Gastrocnemius medialis (tissue), 4 donors: Measurements from ENCODE around the gene SRGN. TPM values are rescaled to one million over a fixed set of nuclear protein-coding genes. Genes with fewer than 3 reads are reported as not detected.
A peak's percentile ranks its signal among the peaks of the same experiment; 100 is the strongest.

Source experiments
- ATAC-seq, 2 donors: fragments of 150-250 bp; one replicate each; pipeline ENCODE4 v1.9.1; 2016
- DNase-seq, 2 donors: peaks; one replicate each; pipeline ENCODE4 v3.0.0-alpha.2; 2019
- H3K27ac ChIP-seq, 4 donors: fragments of 200-600 bp; sonication (generic); 1 replicate in 1 of 4; 2 replicates in 3 of 4; pipeline ENCODE4 v1.5.1; 2016 to 2018; ENCODE audit warnings: mild to moderate bottlenecking in 2 of 4, moderate library complexity in 1 of 4
- H3K27me3 ChIP-seq, 3 donors: fragments of 200-600 bp; sonication (generic) in 2 of 3; 1 replicate in 1 of 3; 2 replicates in 2 of 3; pipeline versions ENCODE4 v1.5.1 to v1.6.0; 2016 to 2019; ENCODE audit warnings: mild to moderate bottlenecking in 1 of 3, moderate library complexity in 1 of 3
- H3K36me3 ChIP-seq, 2 donors: fragments of 200-600 bp; sonication (generic) in 1 of 2; one replicate each; pipeline ENCODE4 v1.5.1; 2017 to 2018
- H3K4me1 ChIP-seq, 2 donors: fragments of 200-600 bp; sonication (generic) in 1 of 2; one replicate each; pipeline ENCODE4 v1.5.1; 2016 to 2017; ENCODE audit warnings: mild to moderate bottlenecking in 2 of 2
- H3K4me3 ChIP-seq, 4 donors: fragments of 200-600 bp; sonication (generic) in 3 of 4; 1 replicate in 1 of 4; 2 replicates in 3 of 4; pipeline ENCODE4 v1.5.1; 2016 to 2019; ENCODE audit warnings: mild to moderate bottlenecking in 2 of 4
- H3K9me3 ChIP-seq, 3 donors: fragments of 200-600 bp; sonication (generic) in 2 of 3; 1 replicate in 1 of 3; 2 replicates in 2 of 3; pipeline ENCODE4 v1.5.1; 2016 to 2019
- POLR2A ChIP-seq, 2 donors: fragments of 450-650 bp; IDR thresholded peaks; one replicate each; pipeline ENCODE4 v1.6.1; 2017; ENCODE audit warnings: antibody characterized with exemption in 2 of 2, mild to moderate bottlenecking in 2 of 2, moderate library complexity in 2 of 2
- in situ Hi-C, 4 donors: fragments of 200-750 bp; cut with MboI; loops; one replicate each; pipeline versions ENCODE4 v1.15.0 to v1.8.0; 2017; ENCODE audit warnings: low sequenced_read_pairs in 4 of 4
- intact Hi-C: fragments of 100-400 bp; cut with DNase I; formaldehyde crosslinking; loops from one replicate; pipeline ENCODE4 v1.15.1; 2023; ENCODE audit warnings: low total_unique reads
- total RNA-seq, 4 donors: library from RNA; depleted of rRNA; stranded (reverse); fragments of >200 nt; gene quantifications; one replicate each; pipeline versions ENCODE4 v1.1.0 to v1.2.3, GENCODE V29; 2016
- TF ChIP-seq, protein P1 (sequence below), 5 experiments: fragments of 450-650 bp in 3 of 5; fragments of 200-600 bp in 2 of 5; sonication (generic) in 2 of 5; IDR thresholded peaks in 4 of 5; conservative IDR thresholded peaks in 1 of 5; 1 replicate in 4 of 5; 2 replicates in 1 of 5; pipeline ENCODE4 v1.5.1; 2016 to 2019; ENCODE audit warnings: antibody characterized with exemption in 5 of 5, mild to moderate bottlenecking in 3 of 5, moderate library complexity in 3 of 5

Gene SRGN
- total RNA-seq, 4 donors from 2014 or later = 27.1 to 73.1 (median 37.8) TPM

DNA sequence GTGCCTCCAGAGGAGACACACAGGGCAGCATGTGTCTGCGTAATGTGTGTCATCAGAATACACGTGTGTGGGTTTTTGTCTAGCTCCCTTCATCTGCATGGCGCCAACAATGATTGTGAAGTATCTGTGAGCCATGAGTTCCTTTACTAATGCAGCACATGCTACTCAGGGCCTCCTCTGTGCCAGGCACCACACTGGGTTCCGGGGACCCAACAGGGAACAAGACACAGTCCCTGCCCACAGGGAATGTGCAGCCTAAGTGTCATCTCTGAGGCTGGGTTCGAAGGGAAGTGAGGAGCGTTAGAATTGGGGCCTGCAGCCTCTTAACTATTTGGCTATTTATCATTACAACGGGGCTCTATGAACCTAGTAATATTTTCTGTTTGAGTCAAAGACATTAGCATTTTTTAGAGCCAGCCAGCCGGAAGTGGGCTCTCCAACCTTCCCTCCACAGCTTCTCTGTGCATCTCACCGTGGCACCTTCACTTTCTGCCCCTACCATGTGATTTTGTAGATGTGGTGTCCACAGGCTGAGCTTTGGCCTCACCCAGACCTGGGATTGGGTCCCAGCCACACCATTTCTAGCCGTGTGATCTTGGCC, 43.9 kb upstream of the SRGN start:
- Histone ChIP-seq H3K9me3 (no peaks in the 10 kb centered on the region), H3K36me3 (no peaks in the 10 kb centered on the region), H3K27ac (no peak overlapping the region), H3K4me1 (no peaks in the 10 kb centered on the region), H3K27me3 (no peaks in the 10 kb centered on the region), H3K4me3 (no peak overlapping the region)
- TF ChIP-seq, protein P1, sequence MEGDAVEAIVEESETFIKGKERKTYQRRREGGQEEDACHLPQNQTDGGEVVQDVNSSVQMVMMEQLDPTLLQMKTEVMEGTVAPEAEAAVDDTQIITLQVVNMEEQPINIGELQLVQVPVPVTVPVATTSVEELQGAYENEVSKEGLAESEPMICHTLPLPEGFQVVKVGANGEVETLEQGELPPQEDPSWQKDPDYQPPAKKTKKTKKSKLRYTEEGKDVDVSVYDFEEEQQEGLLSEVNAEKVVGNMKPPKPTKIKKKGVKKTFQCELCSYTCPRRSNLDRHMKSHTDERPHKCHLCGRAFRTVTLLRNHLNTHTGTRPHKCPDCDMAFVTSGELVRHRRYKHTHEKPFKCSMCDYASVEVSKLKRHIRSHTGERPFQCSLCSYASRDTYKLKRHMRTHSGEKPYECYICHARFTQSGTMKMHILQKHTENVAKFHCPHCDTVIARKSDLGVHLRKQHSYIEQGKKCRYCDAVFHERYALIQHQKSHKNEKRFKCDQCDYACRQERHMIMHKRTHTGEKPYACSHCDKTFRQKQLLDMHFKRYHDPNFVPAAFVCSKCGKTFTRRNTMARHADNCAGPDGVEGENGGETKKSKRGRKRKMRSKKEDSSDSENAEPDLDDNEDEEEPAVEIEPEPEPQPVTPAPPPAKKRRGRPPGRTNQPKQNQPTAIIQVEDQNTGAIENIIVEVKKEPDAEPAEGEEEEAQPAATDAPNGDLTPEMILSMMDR (IDR thresholded peaks at IDR 0.05 in 4 of 5, conservative IDR thresholded peaks at IDR 0.05 in 1 of 5) = no peak
- no peak for TF ChIP-seq POLR2A (IDR thresholded peaks at IDR 0.05)
- intact Hi-C loops (no loop called here), in situ Hi-C loops (no loop called here)
- ATAC-seq = no peak
- no peak for DNase-seq

DNA sequence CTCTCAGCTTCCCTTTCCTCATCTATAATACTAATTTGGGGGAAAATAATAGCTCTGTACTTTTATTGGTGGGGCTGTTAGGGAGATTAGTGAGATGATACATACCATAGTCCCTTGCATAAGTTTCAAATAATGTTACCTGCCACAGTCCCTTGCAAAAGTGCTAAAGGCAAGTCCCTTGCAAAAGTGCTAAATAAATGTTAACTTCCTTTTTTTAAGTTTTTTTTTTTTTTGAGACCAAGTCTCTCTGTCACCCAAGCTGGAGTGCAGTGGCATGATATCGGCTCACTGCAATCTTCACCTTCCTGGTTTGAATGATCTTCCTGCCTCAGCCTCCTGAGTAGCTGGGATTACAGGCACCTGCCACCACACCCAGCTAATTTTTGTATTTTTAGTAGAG, 43.4 kb upstream of the SRGN start:
- Histone ChIP-seq H3K4me1 (no peaks in the 10 kb centered on the region), H3K36me3 (no peaks in the 10 kb centered on the region), H3K27me3 (no peaks in the 10 kb centered on the region), H3K27ac (no peak overlapping the region), H3K4me3 (no peak overlapping the region), H3K9me3 (no peaks in the 10 kb centered on the region)
- no peak for DNase-seq
- intact Hi-C loops = no loop called here
- in situ Hi-C loops = no loop called here
- no peak for ATAC-seq
- TF ChIP-seq POLR2A (IDR thresholded peaks at IDR 0.05) = no peak
- TF ChIP-seq, protein P1 (IDR thresholded peaks at IDR 0.05 in 4 of 5, conservative IDR thresholded peaks at IDR 0.05 in 1 of 5) = no peak

DNA sequence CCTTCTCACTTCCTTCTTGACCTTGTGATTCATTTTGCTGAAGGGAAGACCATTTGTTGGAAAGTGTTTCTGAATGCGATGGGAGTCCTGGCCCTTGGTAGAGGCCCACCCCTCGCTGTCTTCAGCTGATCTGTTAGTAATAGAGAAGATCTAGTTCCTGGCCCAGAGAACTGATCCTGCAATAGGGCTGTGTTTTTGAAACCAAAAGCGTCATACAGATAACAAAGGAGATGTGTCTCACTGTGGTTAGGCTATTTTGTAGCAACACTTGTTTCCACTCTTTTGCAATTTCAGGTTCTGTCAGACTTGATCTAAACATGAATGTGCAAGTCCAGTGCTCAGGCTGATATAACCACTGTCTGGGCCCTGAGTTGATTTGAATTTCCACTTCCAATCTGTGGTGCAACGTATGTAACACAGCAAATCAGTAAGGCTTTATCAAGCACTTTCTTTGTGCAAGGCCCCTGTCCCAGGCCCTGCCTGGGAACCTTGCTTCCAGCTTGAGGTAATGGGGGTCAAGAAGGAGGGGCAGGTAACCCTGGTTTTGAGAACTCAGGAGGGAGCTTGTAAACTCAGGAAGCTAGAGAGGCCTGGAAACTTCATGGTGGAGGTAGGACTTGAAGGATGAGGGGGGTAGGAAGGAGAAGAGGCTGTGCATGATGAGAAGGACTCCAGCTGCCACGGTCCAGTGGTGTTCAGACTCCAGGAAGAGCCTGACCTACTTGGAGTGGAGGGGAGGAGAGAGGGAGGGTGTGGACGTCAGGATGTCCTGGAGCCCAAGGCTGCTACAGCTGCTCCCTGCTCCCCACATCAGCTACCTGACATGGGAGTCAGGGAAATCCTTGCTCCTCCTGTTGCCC, 42.2 kb upstream of the SRGN start:
- H3K9me3 ChIP-seq = no peaks in the 10 kb centered on the region
- H3K27ac ChIP-seq = no peak overlapping the region
- DNase-seq (no peak), ATAC-seq (peak in 1 of 2 donors; percentile 27)
- in situ Hi-C loops = no loop called here
- TF ChIP-seq, protein P1 (IDR thresholded peaks at IDR 0.05 in 4 of 5, conservative IDR thresholded peaks at IDR 0.05 in 1 of 5) = no peak
- no peak for TF ChIP-seq POLR2A (IDR thresholded peaks at IDR 0.05)
- H3K4me3 ChIP-seq = no peak overlapping the region
- H3K27me3 ChIP-seq = no peaks in the 10 kb centered on the region
- H3K36me3 ChIP-seq = no peaks in the 10 kb centered on the region
- intact Hi-C loops = no loop called here
- H3K4me1 ChIP-seq = no peaks in the 10 kb centered on the region

DNA sequence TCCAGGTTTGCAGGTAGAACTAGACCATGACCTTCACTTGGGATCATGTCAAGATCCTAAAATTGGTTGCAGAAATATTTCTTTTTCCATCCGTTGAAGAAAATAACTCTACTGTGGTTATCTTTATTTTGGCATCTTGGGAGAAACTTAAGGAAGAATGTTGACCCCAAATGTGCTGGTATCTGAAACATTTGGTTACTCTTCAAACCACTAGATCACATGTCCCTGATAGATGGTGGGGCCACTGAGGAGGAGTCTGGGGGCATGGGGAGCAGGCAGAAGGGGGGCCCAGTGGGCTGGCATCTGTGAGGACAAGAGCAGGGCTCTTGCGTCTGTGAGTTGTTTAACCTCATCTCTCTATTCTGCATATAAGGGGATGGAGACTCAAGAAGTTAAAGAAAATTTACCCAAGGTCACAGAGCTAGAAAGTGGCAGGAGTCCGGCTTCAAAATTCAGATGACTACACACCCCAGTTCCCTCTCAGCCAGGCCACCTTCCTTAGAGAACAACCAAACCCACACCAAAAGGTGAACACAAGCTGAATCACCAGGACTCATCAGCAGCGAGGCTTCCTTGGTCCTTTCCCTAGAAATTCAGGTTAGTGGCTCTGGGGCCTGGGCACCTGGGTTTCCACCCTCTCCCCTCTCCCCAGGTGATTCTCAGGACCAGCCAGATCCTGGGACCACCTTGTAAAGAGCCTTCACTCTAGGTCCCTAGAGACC, 40.6 kb upstream of the SRGN start:
- intact Hi-C loops = no loop called here

More for the DNA sequence above, 40.6 kb upstream of the SRGN start:
- Histone ChIP-seq H3K4me1 (no peaks in the 10 kb centered on the region), H3K9me3 (no peaks in the 10 kb centered on the region), H3K27me3 (no peaks in the 10 kb centered on the region), H3K27ac (peak overlapping the region in 2 of 4 donors; percentile 2 to 5), H3K4me3 (no peak overlapping the region), H3K36me3 (no peaks in the 10 kb centered on the region)
- in situ Hi-C loops = no loop called here
- ATAC-seq (no peak), DNase-seq (no peak)
- TF ChIP-seq POLR2A (IDR thresholded peaks at IDR 0.05) = no peak
- TF ChIP-seq, protein P1 (IDR thresholded peaks at IDR 0.05 in 4 of 5, conservative IDR thresholded peaks at IDR 0.05 in 1 of 5) = no peak
